DMS53 treated with DMSO at 0.1 percent for 48 hours (cell line): ENCODE measurements around the gene OPRM1.
"Not testable (repeated sequence)": the region's sequence is repeated elsewhere in the genome, so short reads cannot be mapped to it uniquely, and the experiment has no call there.

ENCODE experiments used
- DNase-seq: peaks from one replicate; lab custom pipeline; 2025; ENCODE audit not compliant: unreplicated experiment; lab: John Stamatoyannopoulos, UW

Gene OPRM1

DNA sequence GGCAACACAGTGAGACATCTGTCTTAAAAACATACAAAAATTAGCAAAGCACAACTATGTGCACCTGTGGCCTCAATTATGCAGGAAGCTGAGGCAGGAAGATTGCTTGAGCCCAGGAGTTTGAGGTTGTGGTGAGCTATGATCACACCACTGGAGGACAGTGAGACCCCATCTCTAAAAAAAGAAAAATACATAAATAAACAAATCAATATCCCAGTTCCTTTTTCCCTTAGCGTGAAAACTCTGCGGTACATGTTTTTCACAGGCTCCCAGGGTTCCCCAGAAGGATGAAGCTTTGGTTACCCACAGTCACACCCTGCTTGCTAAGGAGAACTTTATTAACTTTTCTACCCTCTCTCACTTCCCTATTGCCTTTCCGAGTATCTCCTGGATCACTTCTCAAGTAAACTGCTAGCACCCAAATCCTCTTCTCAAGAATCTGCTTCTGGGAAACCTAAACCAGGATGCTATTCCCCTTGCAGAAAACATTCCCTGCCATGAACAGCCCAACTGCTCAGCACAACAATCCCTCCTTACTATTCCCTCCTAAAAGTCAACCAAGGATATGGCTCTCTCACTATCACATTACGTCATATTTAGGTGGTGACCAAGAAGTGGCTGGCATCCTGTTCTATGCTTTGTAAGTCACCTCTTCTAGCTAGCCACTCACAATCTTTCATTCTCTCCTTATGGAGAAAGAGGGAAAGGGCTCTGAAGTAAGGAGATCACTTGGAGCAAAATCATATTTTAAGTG, 195.2 kb downstream of the OPRM1 start:
- no peak for DNase-seq

DNA sequence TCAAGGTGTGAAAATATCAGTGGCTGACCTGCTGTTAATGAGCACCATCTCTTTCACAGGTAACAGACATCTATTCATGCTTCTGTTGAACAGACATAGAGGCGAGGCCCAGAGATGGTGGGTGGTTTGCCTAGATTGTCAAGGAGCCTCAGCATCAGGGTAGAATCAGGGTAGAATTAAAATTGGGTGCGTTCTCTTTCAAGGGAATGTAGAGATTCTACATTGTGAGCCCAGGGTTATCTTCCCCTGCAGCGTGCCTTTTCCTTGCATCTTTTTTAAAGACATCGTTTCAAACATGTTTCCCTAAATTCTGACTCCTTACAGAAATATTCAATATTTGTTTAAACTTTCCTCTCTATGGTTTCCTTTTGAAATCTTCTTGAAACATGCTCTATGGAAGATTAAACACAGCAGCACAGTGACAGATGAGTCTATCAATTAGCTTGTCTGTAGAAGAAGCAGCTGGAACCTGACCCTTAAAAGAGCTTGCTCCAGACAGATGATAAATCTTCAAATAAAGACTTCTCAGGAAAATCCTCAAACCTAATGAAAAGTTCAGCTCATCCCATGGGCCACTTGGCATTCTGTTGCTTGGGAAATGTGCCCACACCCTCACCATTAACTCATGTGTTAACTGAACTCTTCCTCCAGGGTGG, 197.7 kb downstream of the OPRM1 start:
- no peak for DNase-seq

DNA sequence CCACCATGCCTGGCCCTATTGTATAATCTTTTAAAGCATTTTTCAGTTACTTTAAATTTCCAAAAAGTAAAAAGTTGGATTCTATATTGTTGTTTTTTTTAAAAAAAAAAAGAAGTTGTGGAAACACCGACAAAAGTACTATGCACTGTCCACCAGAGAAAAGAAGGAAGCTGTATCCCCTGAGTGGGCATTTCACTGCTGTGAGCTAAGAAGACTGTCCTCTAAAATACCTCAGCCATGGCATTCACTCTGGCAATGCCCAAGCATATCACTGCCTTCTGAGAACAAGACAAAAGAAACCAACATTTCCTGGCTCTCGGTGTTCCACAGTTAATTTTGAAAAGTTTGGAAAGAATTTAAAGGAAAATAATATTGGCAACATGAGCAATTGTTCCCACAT, 199.8 kb downstream of the OPRM1 start:
- no peak for DNase-seq

DNA sequence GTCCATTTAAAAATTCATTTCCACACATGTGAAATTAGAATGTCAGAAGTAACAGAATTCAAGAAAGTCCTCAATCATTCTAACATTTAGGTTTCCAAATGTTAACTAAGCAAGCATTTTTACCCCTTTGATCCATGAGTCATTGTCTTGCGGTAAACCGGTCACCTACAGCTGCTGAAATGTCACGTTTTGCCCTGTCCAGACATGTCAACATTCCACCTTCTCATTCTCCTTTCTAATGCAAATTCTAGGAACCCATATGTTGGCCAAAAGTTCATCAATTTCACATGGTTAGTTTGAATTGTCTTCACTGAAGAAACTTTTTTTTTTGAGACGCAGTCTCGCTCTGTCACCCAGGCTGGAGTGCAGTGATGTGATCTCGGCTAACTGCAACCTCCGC, 200.4 kb downstream of the OPRM1 start:
- no peak for DNase-seq

DNA sequence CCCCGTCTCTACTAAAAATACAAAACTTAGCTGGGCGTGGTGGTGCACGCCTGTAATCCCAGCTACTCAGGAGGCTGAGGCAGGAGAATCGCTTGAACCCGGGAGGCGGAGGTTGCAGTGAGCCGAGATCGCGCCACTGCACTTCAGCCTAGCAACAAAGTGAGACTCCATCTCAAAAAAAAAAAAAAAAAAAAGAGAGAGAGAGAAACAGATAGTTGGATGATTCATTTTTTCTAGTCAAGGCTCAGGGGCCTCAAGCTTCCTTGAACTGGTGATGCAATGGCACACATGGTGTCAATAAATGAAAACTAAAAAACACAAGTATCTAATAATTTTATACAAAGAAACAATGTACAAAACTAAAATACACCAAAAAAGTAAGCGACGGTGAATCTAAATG, 202.0 kb downstream of the OPRM1 start:
- not testable (repeated sequence) for DNase-seq

DNA sequence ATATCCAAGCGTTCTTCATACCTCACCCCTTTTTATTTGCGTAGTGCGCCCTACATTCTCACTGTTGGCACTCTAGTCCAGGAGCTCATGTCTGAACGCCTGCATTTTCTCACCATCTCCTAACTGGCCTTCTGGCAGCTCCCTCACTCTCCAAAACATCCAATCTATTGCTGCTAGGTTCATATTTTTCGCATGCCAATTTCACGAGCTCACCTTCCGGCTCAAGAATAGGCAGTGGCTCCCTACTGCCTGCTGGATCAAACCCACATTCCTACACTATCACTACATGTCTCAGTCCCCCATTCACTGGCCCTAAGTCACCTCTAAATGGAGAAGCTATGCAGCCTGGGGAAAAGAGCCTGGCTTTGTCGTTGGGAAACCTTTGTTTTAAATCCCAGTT, 202.5 kb downstream of the OPRM1 start:
- DNase-seq, result no peak

DNA sequence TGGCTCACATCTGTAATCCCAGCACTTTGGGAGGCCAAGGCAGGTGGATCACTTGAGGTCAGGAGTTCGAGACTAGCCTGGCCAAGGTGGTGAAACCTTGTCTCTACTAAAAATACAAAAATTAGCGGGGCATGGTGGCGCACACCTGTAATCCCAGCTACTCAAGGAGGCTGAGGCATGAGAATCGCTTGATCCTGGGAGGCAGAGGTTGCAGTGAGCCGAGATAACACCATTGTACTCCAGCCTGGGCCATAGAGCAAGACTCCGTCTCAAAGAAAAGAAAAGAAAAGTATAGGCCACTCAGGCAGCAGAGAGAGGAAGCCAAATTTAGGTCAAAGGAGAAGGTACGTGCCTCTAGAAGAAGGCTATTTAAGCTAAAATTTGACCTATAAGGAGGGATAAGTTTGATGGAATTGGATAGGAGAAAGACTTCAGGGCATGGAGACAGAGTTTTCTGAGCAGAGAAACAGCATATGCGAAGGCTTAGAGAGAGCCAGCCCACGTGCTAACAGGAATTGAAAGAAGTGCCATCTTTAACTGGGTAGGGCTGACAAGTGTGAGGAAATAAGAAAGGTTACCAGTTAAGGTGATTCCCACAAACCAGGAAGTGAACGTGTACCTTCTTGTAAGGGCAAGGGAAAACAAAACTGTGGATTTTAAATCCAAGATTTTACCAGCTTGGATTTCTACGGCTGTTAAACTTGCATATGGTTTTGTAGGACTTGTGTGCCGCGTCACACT, 203.7 kb downstream of the OPRM1 start:
- no peak for DNase-seq

DNA sequence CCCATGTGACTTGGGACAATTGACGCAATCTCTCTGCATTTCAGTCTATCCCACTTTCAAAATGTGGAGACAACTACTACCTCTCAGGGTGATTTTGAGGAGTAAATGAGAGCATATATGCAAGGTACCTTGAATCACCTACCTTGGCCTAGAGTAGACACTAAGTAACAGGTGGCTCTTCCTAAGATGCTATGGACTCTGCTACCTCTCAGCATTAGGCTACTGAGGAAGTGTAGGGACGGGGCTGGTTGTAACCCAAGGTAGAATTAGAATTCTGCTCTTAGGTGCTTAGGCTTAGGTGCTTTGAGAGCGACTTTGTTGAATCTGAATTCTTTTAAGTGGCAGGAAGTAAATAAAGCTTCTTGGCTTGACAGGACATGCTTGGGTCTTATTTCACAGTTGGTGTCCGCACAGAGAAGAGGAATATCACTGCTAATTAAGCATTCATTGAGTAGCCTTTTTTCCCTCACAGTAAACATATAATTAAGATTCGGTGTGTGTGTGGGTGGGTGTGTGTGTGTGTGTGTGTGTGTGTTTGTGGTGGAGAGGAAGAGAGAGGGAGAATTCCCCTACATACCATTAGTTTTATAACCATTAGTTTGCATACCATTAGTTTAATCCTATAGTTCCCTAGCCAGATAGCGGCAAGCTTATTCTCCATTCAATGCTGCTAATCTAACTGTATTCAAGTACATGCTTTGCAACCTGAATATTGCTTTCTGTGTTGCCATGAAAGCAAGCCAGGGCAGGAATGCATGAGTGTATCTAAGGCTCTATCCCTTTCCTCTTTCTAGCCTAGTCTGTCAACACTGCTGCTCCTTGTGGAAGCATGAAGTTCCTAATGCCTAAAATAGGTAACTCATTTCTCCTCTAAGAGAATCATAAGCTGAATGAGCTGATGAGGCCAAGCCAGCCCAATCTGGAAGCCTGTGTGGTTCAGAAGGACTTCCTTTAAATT, 205.0 kb downstream of the OPRM1 start:
- no peak for DNase-seq

DNA sequence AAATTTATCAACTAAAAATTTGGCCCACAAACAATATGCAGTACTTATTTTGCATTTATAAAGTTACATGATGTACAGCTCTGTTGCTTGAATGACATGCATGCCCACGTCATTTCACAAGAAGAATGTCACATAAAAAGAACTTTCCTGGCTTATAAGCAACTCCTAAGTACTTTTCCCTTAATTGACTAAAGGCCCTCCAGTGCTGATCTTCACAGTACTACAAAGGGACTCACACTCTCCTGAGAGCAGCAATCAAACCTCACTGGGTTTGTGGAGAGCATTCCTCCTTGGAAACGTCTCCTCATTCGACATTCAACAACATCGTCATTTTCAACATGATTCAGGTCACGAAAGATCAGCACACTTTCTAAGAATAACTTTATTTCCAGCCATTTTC, 206.5 kb downstream of the OPRM1 start:
- no peak for DNase-seq

DNA sequence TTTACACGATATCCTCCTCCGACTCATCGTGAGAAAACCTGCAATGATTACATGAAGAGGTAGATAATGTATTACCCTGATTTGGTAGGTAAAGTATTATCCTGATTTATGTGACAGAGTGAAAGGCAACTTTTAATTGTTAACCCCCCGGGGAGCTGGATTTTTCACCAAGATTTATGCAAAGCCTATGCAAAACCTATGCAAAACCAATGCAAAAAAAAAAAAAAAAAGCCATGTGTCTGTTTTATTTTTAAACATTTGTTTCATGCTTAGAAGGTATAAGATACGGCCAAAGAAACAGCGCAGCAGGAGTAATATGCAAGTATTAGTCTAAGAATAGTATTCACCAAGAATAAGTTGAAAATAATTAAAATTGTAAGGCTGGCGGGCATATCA, 207.7 kb downstream of the OPRM1 start:
- no peak for DNase-seq

DNA sequence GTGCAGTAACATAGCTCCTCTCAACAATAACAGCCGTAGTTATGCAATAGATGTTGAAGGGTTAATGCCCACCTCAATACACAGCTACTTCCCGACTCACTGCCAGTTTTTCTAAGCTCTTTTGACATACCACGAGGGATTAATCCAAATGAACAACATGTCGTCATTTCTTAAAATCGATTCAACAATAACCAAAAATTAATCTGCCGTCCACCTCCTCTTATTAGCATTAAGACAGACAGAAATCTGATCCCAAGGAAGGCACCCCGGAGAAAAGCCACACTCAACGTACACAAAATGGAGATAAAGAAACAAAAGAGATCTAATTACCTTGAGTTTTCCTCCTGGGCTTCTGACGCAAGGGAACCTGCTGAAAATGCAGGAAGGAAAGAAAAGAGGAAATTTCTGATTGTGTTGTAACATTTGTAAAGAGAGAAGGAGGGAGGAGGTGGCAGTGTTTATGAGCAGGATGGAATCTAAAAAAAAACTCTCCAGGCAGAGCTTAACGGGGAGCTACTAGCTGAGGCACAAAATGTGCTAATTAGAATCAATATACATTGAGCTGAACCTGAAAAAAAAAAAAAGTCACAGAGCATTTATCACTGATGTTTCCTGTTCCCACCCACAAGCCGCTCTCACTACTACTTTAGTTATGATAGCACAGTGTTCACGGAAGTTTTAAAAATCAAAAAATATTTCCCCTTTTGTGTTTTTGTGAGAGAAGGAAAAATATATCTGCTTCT, 208.2 kb downstream of the OPRM1 start:
- DNase-seq, result no peak

DNA sequence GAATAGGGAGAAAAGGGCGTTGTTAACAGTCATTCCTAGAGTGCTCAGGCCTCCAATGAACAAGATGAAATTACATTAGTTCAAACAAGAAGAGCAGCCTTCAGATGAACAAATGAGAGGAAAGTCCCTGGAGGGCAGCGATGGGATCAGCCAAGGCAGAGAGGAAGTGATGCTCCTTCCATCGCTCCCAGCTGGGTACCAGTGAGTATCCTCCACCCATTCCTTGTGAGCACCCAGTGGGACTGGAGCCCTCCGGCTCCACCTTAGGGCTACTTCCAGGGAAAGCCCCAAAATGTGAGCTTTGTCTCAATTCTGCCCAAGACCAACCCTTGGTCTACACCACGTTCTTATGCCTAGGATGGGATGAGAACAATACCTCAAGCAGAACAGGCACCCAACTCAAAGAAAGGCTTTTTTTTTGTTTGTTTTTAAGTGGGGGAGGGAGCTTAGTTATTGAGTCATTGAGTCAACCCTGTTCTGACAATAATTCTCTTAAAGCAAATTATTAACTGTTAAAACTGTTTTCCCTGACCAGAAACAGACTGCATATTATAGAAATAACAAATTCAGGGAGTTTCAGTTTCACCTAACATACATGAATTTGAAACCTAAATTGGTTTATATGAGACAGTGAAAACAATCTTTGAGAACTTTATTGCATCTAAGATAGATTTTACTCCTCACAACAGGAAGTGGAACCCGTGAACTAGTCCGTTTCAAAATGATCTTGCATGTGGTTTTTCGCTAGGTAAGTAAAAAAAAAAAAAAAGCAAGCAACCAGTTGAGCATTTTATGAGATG, 210.7 kb downstream of the OPRM1 start:
- no peak for DNase-seq

DNA sequence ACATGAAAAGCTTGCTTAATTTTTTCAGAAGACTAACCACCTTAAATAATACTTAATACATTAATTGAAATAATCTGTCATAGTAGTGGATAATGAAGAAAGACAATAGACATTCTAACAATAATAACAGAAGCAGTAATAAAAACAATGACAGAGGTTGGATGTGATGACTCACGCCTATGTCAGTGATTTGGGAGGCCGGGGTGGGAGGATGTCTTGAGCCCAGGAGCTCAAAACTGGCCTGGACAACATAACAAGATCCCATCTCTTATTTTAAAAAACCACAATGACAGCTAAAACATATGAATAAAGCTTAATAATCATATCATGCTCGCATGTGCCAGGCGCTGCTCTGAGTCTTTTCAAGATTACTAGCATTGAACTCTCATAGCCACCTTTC, 212.1 kb downstream of the OPRM1 start:
- no peak for DNase-seq

DNA sequence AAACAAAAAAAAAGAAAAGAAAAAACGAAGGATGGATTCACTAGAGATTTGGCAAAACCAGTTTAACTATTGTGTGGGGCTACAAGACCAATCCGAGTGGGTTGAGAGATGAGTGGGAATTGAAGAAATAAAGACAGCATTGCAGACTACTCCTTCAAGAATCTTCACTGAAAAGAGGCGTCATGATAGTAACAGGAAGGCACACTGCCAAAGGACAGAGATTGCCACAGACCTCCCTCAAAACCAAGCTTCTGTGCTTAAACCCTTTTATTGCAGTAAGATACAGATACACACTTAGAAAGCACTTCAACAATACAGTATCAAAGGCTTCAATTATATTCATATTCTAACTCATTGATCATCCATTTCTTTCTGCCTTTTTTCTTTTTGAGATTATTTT, 213.6 kb downstream of the OPRM1 start:
- DNase-seq, result no peak

DNA sequence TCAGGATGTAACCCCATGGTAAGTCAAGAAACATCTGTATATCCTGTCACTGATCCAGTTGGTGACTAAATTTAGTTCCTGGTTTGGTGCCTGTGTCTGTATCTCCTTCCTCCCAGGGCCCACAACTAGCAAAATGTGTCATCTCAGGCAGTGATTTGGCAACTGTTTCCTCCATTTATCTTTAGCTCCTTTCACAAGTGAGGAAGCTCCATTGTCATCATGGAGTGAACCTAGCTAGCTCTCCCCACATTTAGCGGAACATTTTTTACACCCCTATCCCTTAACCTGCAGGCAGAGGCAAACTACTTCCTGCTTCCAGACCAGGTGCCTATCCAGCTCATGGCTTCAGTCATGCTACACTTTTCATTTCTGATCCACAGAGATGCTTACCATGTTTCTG, 218.0 kb downstream of the OPRM1 start:
- DNase-seq, result no peak

DNA sequence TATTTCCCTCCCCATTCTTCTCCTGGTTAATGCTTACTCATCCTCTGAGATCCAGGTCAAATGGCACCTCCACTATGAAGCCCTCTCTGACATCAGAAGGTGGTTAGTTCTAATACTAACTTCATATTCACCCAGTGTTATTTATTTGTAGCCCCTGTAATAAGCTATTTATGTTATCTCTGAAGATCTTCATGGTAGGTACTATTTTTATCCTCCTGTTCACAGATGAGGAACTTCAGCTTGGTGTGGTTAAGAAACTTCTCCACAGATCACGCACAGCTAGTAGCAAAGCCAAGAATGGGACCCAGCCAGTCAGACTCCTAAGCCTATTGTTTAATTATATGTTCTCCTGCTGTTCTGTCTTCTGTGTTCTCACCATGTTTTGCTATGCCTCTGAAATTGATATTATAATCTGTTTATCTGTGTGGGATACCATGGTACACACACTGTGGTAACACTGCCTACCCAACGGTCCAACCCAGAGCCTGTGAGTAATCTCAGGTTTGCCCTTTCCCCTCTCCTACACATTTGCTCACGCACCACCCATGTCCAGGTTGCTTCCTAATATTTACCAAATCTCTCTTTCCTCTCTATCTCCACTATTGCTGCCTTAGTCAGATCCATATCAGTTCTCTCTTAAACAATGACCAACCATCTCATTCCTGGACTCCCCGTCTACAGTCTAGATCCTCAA, 219.2 kb downstream of the OPRM1 start:
- DNase-seq, result no peak

DNA sequence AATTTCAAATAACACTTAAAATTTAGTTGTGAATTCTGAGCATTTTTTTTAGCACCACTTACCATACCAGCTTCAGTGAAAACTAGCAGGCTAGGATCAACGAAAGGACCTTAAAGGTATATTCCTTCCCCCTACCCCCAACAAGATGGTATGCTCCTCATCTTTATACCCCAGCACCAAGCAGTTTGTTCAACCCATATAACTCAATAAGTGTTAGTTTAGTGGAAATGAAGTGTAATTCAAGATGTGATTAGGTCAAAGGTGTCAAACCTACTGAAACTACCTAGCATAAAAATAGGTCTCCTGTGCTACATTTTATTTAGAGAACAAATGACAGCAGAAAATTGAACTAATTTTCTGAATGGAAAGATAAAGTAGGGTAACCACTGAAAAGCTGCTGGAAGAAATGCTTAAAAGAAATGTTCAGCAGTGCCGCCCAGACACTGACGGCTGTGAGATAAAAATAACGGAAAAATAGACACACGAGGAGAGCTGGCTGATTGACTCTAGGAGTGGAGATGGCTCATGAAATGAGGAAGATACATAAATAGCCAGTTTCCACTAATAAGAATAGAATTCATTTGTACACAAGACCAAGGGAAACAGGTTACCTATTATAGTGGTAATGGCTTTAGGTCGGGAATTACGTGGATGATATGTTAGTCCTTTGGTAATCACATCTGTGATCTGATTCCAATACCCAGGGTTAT, 222.8 kb downstream of the OPRM1 start:
- no peak for DNase-seq

DNA sequence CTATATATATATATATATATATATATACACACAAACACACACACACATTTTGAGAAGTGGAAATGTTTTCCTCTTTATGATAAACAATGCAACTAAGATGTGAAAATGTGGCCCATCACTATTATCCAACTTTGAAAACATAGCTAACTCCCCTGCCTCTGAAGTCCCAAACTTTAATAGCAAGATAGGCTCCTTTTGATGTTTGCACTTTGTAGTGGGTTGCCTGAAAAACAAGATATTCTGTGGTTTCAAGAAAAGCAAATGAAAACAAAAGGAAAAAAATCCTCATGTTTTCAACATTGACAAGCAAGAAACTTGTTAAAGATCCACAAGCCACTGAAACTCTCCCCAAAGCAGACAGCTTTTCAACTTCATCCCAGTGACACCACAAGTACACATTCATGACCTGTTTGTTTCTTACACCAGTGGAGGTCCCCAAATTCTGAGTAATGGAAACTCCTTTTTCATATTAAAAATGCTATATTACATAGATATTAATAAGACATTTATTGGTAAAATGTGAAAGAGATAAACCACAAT, 227.6 kb downstream of the OPRM1 start:
- DNase-seq, result no peak
